ENCODE measurements around the gene CAPN3.

- TF ChIP-seq POLR2AphosphoS5 (IDR thresholded peaks at IDR 0.05) (no peak), CTCF (IDR thresholded peaks at IDR 0.05) (no peak), POLR2A (IDR thresholded peaks at IDR 0.05) (no peak)
Observed at GRCh38 chr15:42331235-42331634, 28.1 kb upstream of the CAPN3 start.

Measured in breast epithelium (tissue), 3 donors.